ENCODE results near the gene CACNB2.
"Not testable (repeated sequence)": the region's sequence is repeated elsewhere in the genome, so short reads cannot be mapped to it uniquely, and the experiment has no call there.

The CACNB2 gene

DNA sequence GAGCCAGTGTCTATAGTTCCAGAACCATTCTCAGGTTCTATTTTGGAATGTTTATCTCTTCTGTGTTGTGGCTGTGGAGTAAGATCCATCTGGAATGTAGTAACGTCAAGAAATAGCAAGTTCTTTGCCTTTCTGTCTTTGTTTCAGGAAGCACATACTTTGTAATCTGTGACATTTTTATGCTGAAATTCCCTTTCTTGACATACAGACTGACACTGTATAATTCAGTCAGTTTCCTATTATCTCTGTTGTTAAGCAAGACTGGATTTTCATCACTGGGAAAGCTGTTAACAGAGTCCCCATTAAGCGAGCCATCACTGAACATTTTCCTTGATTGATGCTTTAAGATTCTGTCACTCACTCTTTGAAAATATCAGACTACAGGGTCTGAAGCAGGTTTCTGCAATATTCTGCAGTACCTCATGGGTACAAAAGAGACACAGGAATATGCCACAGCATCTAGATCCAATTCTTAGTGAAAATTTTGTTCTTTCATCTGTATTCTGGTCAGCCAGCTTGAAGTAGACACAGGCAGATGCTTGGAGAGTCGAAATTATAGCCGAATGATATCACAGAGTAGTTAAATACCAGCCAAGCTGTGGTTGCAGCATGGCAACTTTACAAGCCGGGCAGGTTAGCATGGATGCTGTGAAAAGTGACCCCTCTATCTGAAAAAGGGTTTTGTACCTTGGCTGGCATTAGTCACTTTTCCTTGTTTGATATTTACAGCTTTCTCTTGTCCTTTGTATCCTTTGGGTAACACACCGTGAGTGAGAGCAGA is 62.6 kb downstream of the CACNB2 start:
- no peak for DNase-seq

DNA sequence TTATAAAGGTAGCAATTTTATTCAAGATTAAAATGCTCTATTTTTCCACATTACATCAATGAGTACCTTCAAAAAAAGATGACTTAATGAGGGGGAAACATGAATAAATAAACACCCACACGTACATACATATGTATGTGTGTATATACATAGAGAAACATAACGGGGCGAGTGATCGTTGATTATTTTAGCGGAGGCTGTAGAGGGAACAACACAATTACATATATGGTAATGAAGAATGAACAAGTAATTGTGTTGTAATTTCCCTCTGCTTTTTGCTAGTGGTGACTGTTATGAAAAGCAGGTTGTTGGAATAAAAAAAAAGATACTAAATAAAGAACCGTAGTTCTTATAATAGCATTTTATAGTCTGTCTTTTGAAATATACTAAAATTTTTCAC is 63.2 kb downstream of the CACNB2 start:
- DNase-seq = no peak

DNA sequence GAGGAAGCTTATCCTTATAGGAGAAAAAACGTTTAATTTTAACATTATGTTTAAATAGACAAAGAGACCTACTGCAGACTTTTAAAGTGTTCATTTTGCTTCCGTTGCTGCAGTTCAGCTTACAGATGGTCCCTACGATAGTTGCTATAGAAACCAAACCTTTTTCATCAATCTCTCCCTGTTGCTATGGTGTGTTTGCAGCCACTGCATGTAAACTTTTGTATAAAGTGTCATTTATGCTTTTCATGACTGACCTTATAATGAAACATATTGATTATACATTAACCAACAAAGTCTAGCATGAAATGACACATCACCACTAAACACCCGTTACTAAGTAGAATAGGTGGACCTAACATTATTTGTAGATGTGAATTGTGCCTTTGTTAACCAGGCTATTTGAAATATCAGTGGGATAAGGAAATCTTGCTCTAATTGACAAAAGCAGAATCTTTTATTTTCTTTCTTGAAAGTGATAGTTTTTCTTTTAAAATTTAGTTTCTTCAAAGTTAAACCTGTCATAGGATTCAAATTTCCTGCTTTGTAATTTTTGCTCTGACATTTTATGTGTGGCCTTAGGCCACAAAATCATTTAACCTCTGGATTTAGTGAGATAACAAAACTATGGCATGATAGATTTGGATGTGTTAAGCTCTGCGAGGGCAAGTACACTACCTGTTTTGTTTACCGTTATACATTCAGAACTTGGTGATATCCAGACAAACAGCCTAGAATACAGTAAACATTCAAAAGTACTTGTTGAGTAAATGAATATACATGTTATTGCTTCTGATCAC is 64.0 kb downstream of the CACNB2 start:
- DNase-seq = no peak

DNA sequence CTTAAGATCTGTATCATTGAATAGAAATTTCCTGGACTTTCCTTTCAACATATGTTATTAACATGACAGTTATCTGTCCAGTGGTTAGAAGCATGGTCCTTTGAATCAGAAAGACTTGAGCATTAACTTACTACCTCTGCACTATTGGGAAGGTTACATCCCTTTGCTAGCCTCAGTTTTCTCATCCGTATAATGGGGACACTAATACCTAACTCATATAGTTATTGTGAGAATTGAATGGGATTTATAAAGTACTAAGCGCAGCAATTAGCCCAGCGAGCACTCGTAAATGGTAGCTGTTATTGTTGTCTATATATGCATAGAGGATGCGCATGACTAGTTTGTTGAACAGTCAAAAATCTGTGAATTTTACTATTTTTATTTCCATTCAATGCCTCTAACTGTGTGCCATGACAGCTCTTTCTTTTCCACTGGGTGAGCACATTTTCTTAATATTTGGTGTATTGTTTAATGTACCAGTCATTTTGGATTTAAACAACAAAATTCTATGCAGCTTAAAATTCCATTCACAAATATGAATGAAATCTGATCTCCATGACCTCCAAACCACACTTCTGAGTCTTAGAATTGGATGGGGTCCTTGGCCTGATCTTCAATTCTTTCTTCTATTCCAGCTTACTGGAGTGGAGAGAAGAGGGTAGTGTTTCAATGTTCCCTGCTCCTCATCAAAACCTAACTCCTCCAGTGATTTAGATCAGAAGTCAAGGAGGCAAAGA is 65.0 kb downstream of the CACNB2 start:
- DNase-seq = no peak

DNA sequence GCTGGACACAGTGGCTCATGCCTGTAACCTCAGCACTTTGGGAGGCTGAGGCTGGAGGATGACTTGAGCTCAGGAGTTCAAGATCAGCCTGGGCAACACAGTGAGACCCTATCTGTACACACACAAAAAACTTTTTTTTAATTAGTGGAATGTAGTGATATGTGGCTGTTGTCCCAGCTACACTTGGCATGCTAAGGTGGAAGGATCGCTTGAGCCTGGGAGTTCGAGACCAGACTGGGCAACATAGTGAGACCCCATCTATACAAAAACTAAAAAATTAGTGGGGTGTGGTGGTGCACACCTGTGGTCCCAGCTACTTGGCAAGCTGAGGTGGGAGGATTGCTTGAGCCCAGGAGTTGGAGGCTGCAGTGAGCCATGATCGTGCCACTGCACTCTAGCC is 68.0 kb downstream of the CACNB2 start:
- not testable (repeated sequence) for DNase-seq

DNA sequence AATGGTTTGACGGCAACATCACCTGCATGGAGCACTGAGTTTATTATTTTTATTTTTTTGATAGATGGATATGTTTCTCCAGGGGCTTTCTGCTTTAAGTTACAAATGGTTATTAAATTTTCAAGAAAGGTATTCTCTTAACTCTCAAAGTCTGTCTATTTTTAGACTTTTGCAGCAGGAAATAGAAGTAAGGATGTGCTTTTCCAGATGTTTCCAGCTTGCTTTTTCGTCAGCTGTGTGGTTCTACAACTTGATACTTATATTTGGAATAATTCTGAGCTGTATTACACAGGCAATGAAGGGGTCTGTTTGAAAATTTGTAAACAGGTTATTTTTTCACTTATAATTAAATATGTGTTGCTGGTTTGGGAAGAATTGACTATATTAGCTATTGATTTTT is 69.0 kb downstream of the CACNB2 start:
- no peak for DNase-seq

DNA sequence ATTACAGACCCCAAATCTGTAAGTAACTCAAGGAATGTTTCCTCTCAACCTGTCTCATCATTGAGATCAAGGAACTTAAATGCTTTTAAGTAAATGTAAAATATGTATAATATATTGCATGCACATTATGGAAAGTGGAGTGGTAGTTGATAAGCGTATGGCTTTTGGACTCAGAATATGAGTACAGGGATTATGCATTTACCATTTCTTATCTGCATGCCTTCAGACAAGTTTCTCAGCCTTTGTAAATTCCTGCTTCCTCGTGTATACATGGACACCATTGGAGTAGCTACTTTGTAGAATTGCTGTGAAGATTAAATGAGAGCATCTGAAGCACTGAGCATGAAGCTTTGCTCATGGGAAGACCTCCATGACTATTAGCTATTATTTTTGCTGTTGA is 70.5 kb downstream of the CACNB2 start:
- no peak for DNase-seq

DNA sequence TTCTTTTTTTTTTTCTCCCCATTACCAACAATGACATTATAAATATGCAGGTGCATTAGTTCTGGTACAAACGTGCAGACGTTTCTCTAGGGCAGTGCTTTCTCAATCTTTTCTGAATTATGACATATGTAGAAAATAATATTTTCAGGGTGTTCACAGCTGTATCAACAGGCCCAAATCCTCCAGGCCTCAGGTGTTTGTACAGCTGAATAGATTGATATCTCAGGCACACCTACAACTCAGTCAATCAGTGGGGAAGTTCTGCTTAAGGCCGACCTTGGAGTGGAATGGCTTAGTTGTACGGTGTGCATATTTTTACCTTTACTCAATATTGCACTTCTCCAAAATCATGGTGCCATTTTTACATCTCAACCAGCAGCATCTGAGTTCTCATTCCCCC is 71.6 kb downstream of the CACNB2 start:
- DNase-seq = no peak

DNA sequence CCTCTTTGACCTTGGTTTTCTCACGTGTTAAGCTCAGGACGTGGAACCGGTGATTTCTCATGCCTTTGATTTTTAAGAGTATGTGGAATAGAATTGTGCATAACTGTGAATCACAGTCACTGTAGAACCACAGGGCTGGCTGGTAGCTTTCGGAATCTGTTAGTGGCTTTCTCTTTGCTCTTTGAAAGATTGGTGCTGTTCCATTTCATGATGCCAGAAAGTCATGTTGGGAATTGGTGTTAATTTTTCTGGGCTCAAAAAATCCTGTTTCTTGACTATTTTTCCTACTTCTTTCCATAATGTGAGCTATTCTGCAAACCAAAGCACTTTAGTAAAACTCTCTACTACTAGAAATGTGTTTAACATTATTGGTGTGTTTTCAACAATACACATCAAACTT is 73.0 kb downstream of the CACNB2 start:
- no peak for DNase-seq

DNA sequence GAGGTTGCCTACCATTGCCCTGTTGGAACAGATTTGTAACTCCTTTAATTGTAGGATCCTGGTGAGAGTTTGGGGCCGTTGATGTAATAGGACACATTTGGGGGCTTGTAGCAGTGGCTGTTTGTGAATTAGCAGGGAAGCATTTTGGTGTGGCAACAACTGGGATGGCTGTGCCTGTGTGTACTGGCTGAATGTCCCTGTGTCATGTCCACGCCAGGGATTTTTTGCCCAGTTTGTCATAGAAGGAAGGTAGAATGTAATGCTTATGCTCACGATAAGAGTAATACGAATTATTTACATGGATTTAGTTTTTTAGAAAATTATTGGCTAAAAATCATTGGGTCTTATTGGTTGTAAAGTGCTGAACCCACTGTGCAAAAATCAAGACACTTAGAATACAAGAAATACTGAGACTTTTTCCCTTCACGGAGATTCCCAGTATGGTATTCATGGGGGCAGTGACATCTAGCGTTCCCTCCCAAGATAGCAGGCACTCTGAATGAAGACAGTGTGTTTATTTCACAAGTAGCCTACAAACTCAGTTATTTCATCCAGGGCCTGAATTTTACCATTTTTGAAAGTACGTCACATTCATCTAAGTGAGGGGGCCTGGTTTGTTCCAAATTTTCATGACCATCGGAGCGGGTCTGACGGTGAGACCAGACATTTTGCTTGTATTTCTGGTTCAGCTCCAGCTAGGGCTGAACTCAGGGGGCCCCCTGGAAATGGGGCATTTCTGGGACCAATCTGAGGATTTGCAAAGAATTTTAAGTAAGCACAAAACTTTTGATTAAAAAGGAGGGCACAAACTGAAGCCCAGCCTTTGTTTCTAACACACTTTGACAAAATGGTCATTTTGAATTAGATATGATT is 74.7 kb downstream of the CACNB2 start:
- DNase-seq = no peak

DNA sequence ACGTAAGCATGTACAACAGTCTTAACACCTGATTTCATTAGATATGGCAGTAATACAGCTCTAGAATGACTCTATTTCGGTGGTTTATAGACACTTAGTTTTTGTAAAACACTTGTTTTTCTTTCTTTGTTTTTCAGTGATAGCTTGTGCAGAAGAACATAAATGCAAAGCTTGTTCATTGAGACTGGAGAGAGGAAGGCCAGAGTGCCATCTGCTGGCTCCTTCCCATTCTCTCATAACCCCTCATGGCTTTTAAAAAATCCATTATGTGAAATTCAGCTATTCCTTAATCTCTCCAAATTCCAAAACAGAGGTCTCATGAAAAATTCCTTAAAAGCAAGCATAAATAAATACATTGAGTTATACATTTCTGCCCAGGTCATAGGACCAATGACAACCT is 76.3 kb downstream of the CACNB2 start:
- DNase-seq = no peak

DNA sequence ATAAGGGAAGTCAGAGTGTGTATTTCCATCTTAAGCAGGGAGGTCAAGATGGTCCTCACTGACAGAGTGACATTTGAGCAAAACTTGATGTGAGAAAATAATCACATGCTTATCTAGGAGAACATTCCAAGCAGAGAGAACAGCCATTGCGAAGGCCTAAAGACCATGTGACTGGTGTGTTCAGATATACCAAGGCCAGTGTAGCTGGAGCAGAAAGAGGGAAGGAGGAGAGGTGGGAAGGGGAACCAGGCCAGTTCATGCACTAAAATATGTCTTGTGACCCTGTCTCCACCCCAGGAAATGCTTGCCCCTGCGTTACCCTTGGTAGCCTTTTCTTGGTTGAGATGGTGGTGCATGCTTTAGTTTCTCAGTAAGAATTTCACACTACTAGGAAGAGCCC is 77.4 kb downstream of the CACNB2 start:
- DNase-seq = no peak

DNA sequence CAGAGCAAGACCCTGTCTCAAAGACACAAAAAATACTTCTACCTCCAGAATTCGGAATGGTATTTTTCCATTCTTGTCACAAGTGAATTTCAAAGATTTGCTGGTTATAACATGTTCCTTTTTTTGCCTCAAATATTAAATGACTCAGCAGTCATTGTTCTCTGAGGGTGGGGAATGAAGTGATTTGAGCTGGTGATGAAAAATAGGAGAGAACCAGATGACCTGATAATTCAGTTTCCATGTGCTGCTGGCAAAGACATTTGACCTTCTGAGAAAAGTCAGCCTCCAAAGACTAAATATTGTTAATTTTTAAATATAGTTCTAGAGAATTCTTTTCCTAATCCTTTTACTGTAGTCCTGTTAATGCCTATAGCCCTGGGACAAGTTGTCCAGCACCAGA is 78.9 kb downstream of the CACNB2 start:
- DNase-seq = no peak

DNA sequence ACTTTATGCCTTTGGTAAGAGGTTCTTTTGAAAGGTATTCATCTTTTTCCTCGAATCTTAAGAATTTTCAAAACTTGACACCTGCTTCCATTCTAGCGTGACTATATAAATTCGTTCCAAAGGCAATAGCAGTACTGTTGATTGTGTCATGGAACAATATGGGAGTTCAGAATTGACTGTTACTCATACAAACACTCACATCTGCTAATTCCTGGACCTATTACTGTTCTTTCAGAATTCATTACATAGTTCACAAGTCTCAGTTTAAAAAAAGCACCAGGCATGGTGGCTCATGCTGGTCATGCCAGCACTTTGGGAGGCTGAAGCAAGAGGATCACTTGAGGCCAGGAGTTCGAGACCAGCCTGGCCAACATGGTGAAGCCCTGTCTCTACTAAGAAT is 80.9 kb downstream of the CACNB2 start:
- no peak for DNase-seq

DNA sequence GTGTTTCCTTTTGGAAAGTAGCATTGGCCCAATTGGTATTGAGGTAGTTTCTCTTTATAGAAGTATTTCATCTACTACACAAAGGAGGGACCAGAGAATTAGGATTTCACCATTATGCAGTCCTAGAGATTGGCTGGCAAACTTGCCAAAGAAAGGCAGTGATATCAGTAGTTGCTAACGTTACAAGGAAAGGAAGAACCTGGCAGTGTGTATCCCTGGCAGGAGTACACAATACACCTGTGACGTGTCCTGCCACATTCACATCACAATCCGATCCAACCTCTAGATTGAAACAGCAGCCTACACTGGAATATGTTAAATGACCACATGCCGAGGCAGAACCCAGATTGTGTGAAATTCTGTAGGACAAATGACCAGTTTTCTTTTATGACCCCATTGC is 81.7 kb downstream of the CACNB2 start:
- no peak for DNase-seq

DNA sequence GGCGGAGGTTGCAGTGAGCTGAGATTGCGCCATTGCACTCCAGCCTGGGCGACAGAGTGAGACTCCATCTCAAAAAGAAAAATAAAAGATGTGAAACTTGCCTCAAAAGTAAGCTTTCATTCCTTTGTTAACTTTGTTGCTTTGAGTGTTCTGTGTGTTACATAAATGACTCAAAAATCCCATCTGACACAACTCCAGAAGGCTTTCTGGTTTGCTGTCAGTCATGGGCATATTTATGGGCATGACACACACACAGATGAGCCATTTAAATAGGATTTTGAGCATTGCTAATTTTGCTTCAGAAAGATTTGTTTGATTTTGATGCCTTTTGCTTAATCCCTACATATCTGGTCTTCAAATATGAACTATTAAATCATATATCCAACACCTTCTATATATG is 82.6 kb downstream of the CACNB2 start:
- DNase-seq = no peak

DNA sequence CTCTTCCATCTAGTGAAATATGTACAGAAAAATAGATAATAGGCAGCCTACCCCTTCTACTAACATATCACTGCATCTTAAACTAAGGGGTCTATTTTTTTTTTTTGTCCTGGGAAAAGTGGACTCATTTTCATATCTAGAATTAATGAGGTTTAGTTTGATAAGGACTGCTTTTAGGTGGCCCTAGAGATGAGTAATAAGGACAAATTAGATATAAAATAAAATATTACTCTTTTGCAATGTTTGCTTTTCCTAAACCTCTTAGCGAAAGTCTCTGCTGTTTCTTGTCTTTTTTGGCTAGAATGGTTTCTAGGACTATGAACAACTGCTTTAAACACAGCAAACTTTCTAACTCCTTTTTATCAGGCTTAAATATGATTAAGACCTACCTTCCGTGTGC is 83.7 kb downstream of the CACNB2 start:
- DNase-seq = no peak

DNA sequence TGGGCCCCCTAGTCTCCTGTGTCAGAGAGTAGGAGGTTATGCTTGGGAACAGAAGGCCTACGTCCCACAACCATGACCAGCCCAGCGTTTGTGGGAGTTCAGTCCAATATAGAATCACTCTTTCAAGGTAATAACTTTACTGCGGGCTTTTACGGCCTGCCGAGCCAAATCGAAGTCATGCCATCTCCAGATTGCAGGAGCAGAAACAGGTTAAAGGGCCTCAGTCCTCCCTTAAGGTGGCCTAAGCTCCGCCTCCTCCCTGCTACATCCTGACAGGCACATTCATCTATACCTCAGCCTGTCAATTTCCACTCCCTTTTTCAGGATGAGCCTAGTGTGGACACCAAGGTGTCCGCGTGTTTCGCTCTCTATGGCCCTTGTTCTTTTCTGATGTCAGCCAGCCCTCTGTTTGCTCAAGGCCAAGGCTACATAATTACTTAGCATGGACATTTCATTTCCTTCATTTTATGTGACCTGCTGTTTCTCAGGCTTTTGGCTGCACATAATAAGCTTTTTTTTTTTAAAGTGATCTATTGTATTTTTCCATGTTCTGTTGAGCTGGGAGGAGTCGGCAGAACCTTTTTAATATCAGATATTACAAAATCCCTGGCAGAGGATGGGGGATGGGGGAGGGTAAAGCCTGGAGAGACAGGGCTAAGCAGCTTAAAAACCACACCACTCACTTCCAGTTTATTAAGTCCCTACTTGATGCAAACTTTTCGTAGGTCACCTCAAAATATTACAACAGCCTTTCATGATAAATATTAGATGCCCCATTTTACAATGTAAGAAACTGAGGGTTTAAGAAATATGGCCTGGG is 84.6 kb downstream of the CACNB2 start:
- DNase-seq = no peak

DNA sequence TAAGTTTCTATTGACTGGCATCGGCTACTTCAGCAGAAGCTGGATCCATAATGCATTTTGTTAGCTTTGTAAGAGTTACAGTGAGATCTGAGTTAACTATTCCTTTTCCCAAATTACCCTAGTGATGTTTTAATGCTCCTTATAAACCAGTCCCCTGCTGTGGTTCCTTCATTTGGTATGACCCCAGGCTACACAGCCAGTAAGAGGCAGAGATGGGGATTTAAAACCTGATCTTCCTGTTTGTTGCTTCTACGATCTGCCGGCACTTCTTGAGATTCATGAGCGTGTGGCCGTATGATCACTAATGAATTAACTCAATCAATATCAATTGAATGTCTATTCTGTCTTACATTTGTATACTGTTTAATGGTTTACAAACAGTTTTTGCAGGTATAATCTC is 86.1 kb downstream of the CACNB2 start:
- DNase-seq = no peak

DNA sequence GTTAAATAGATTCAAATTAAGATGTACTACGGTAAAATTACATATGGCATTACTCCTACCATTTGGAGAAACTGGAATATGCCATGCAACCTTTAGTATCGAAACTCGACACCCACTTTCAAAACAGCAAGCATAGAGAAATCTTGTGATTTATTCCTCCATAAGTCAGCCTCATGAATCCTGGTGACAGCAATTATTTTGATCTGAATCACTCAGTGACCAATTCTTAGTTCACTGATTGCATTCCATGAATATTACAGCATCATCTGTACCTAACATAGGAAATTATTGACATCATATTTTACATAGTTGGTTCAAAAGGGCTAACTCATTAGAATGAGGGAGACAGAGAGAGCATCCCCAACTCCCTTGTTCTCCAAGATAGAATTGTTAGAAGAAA is 89.6 kb downstream of the CACNB2 start:
- no peak for DNase-seq

DNA sequence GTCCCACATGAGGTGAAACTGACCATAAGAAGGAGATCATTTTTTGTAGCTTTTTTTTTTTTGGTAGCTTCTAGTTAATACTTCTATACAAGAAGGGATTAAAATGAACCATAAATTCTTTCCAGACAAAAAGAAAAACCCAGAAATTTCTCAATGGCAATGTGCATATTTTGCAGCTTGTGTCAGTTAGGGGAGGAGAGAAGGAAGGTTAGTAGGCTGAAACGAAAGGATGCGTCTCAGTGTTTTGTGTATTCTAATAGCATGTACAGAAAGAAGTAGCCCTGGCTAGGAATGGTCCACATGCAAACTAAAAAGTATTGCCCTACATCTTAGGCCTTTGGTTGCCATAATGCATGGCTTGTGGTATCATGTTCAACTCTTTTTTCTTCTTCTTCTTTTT is 90.6 kb downstream of the CACNB2 start:
- no peak for DNase-seq

DNA sequence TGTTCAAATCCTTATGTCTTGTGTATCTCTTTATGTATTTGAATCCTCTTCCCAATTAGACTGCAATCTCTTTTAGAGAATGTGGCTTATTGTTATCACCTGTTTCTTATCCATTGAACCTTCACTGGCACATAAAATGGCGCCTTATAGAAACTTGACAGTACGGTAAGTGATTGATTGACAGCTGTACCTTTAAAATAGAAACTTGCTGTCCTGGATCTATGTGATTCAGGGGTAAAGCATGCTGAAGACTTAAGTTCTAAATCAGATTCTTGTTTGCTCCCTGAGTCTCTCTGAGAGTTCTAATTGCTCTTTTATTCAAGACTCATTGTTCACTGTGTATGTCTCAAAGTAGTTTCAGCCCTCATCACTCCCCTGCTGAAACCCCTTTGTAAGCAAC is 91.3 kb downstream of the CACNB2 start:
- no peak for DNase-seq

All from T-helper 9 cell (primary cell).